Measurements from ENCODE around the gene CYP2B6. TPM values are rescaled to one million over a fixed set of nuclear protein-coding genes. Genes with fewer than 3 reads are reported as not detected.
"Not testable (repeated sequence)": the region's sequence is repeated elsewhere in the genome, so short reads cannot be mapped to it uniquely, and the experiment has no call there.

CYP2B6 gene
- total RNA-seq, 1 donor from 2014 or later, result not detected

DNA sequence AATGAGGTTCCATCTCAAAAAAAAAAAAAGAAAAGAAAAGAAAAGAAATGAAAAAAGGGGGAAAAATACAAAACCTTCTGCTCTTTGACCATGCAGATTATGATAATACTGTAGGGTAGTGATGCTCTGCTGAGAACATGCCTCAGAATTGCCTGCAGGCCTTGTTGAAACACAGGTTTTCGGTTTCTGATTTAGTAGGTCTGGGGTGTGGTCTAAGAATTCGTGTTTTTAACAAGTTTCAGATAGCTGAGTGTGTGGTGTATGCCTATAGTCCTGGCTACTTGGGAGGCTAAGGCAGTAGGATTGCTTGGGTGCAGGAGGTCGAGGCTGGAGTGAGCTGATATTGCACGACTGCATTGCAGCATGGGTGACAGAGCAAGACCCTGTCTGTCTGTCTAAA is 14.9 kb upstream of the CYP2B6 start:
- Mint-ChIP-seq H3K27me3 (ENCODE audit: low read depth) (peaks cover 35% of the 10 kb centered on the region), H3K9me3 (ENCODE audit: low read depth) (no peaks in the 10 kb centered on the region), H3K27ac (ENCODE audit: unreplicated experiment) (no peak overlapping the region), H3K4me1 (ENCODE audit: low read depth) (no peaks in the 10 kb centered on the region), H3K4me3 (ENCODE audit: unreplicated experiment) (no peak overlapping the region), H3K36me3 (ENCODE audit: low read depth) (no peaks in the 10 kb centered on the region)
- no peak for DNase-seq (ENCODE audit: low spot score)
- TF ChIP-seq, protein P1, sequence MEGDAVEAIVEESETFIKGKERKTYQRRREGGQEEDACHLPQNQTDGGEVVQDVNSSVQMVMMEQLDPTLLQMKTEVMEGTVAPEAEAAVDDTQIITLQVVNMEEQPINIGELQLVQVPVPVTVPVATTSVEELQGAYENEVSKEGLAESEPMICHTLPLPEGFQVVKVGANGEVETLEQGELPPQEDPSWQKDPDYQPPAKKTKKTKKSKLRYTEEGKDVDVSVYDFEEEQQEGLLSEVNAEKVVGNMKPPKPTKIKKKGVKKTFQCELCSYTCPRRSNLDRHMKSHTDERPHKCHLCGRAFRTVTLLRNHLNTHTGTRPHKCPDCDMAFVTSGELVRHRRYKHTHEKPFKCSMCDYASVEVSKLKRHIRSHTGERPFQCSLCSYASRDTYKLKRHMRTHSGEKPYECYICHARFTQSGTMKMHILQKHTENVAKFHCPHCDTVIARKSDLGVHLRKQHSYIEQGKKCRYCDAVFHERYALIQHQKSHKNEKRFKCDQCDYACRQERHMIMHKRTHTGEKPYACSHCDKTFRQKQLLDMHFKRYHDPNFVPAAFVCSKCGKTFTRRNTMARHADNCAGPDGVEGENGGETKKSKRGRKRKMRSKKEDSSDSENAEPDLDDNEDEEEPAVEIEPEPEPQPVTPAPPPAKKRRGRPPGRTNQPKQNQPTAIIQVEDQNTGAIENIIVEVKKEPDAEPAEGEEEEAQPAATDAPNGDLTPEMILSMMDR (IDR thresholded peaks at IDR 0.05), result no peak

DNA sequence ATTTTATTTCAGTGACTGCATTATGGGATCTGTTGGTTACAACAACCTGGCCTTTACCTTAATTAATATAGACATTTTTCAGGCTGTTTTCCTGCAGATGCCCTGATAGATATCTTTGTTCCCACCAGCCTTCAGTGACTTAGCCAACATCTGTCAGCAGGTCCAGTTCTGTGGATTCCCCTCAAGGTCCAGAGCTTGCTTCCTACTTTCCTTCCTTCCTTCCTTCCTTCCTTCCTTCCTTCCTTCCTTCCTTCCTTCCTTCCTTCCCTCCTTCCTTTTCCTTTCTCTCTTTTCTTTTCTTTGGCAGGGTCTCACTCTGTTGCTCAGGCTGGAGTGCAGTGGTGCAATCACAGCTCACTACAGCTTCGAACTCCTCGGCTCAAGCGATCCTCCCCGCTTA is 14.4 kb upstream of the CYP2B6 start:
- no peaks in the 10 kb centered on the region for H3K9me3 Mint-ChIP-seq (ENCODE audit: low read depth)
- H3K4me1 Mint-ChIP-seq (ENCODE audit: low read depth), result no peaks in the 10 kb centered on the region
- DNase-seq (ENCODE audit: low spot score), result no peak
- H3K36me3 Mint-ChIP-seq (ENCODE audit: low read depth), result no peaks in the 10 kb centered on the region
- H3K27me3 Mint-ChIP-seq (ENCODE audit: low read depth), result peaks cover 36% of the 10 kb centered on the region
- no peak overlapping the region for H3K4me3 Mint-ChIP-seq (ENCODE audit: unreplicated experiment)
- TF ChIP-seq, protein P1 (IDR thresholded peaks at IDR 0.05), result no peak
- H3K27ac Mint-ChIP-seq (ENCODE audit: unreplicated experiment), result no peak overlapping the region

DNA sequence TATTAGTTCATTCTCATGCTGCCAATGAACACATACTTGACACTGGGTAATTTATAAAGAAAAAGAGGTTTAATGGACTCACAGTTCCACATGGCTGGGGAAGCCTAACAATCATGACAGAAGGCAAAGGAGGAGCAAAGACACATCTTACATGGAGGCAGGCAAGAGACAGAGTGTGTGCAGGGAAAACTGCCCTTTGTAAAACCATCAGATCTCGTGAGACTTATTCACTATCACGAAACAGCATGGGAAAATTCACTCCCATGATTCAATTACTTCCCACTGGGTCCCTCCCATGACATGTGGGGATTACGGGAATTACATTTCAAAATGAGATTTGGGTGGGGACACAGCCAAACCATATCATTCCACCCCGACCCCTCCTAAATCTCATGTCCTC is 11.3 kb upstream of the CYP2B6 start:
- H3K9me3 Mint-ChIP-seq (ENCODE audit: low read depth); H3K4me1 Mint-ChIP-seq (ENCODE audit: low read depth); H3K36me3 Mint-ChIP-seq (ENCODE audit: low read depth); H3K4me3 Mint-ChIP-seq (ENCODE audit: unreplicated experiment); H3K27ac Mint-ChIP-seq (ENCODE audit: unreplicated experiment); DNase-seq (ENCODE audit: low spot score): not testable (repeated sequence)
- peaks cover 39% of the 10 kb centered on the region for H3K27me3 Mint-ChIP-seq (ENCODE audit: low read depth)

DNA sequence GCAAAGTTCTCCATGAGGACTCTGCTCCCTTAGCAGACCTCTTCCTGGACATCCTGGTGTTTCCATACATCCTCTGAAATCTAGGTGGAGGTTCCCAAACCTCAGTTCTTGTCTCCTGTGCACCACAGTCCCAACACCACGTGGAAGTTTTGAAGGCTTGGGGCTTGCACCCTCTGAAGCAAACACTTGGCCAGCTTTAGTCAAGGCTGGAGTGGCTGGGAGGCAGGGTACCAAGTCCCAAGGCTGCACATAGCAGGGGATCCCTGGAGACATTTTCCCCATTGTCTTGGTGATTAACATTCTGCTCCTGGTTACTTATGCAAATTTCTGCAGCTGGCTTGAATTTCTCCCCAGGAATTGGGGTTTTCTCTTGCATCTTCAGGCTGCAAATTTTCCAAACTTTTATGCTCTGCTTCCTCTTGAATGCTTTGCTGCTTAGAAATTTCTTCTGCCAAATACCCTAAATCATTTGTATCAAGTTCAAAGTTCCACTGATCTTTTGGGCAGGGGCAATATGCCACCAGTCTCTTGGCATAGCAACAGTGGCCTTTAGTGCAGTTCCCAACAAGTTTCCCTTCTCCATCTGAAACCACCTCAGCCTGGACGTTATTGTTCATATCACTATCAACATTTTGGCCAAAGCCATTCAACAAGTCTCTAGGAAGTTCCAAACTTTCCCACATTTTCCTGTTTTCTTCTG is 10.2 kb upstream of the CYP2B6 start:
- DNase-seq (ENCODE audit: low spot score); H3K4me3 Mint-ChIP-seq (ENCODE audit: unreplicated experiment); H3K9me3 Mint-ChIP-seq (ENCODE audit: low read depth); H3K36me3 Mint-ChIP-seq (ENCODE audit: low read depth); H3K4me1 Mint-ChIP-seq (ENCODE audit: low read depth); H3K27ac Mint-ChIP-seq (ENCODE audit: unreplicated experiment): not testable (repeated sequence)
- H3K27me3 Mint-ChIP-seq (ENCODE audit: low read depth), result peaks cover 35% of the 10 kb centered on the region

DNA sequence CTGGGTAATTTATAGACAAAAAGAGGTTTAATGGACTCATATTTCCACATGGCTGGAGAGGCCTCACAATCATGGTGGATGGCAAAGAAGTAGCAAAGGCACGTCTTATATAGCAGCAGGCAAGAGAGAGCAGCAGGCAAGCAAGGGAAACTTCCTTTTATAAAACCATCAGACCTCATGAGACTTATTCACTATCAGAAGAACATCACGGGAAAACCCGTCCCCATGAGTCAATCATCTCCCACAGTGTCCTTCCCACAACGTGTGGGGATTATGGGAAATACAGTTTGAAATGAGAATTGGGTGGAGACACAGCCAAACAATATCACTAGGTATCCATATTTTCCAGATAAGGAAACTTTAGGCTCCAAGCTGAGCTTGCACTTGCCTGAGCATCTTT is 9.5 kb upstream of the CYP2B6 start:
- no peaks in the 10 kb centered on the region for H3K36me3 Mint-ChIP-seq (ENCODE audit: low read depth)
- H3K27ac Mint-ChIP-seq (ENCODE audit: unreplicated experiment), result no peak overlapping the region
- no peaks in the 10 kb centered on the region for H3K9me3 Mint-ChIP-seq (ENCODE audit: low read depth)
- peaks cover 31% of the 10 kb centered on the region for H3K27me3 Mint-ChIP-seq (ENCODE audit: low read depth)
- H3K4me1 Mint-ChIP-seq (ENCODE audit: low read depth), result no peaks in the 10 kb centered on the region
- DNase-seq (ENCODE audit: low spot score), result no peak
- TF ChIP-seq, protein P1 (IDR thresholded peaks at IDR 0.05), result no peak
- no peak overlapping the region for H3K4me3 Mint-ChIP-seq (ENCODE audit: unreplicated experiment)

DNA sequence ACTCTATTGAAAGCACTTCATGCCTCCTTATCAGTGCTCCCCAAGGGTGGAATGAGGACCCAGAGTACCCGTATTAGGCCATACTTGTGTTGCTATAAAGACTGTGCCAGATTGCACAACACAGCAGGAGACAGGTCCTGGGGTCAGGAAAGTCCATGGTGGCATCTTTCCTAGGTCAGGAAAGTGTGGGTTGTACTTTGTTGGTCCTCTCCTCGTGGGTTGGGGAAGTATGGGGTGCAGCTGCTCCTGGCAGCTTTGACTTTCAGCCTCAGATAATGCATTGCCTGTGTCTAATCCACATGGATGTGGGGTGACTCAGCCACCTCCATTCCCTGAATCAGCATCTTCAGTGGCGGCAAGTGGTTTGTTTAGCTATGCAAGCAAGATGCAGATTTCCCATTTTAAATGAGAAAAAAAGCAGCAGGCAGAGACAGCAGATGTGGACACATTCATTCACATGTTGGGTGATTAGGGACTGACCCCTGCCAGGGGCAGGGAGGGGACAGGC is 8.4 kb upstream of the CYP2B6 start:
- H3K27me3 Mint-ChIP-seq (ENCODE audit: low read depth), result peaks cover 27% of the 10 kb centered on the region
- TF ChIP-seq, protein P1 (IDR thresholded peaks at IDR 0.05), result no peak
- H3K36me3 Mint-ChIP-seq (ENCODE audit: low read depth), result no peaks in the 10 kb centered on the region
- peaks cover 3% of the 10 kb centered on the region for H3K9me3 Mint-ChIP-seq (ENCODE audit: low read depth)
- no peak for DNase-seq (ENCODE audit: low spot score)
- no peaks in the 10 kb centered on the region for H3K4me1 Mint-ChIP-seq (ENCODE audit: low read depth)
- H3K27ac Mint-ChIP-seq (ENCODE audit: unreplicated experiment), result no peak overlapping the region
- no peak overlapping the region for H3K4me3 Mint-ChIP-seq (ENCODE audit: unreplicated experiment)
